GM23338 (cell line): Measurements from ENCODE around the gene ZNF273. TPM values are rescaled to one million over a fixed set of nuclear protein-coding genes. Genes with fewer than 3 reads are reported as not detected.

ENCODE experiments used
- ATAC-seq: fragments of 200-7000 bp; cut with Tn5 transposase; 3 replicates; pipeline ENCODE4 v1.9.1; 2020
- DNase-seq: peaks from one replicate; pipeline ENCODE4 v3.0.0-alpha.2; 2015; ENCODE audit warnings: low spot score
- H2AFZ ChIP-seq: fragments of 200-600 bp; sonication (generic); 2 replicates; pipeline ENCODE4 v1.8.0; 2016; ENCODE audit warnings: antibody characterized with exemption, mild to moderate bottlenecking, moderate library complexity
- H3F3A ChIP-seq: fragments of 200-600 bp; sonication (generic); replicated peaks from 2 replicates; pipeline ENCODE4 v1.8.0; 2017; ENCODE audit warnings: antibody characterized with exemption, mixed run types, low read depth
- H3K27ac ChIP-seq: fragments of 200-600 bp; sonication (generic); 2 replicates; pipeline ENCODE4 v1.6.1; 2016; ENCODE audit warnings: low read depth
- H3K27me3 ChIP-seq: fragments of 200-600 bp; sonication (generic); 2 replicates; pipeline ENCODE4 v1.8.0; 2016; ENCODE audit warnings: mild to moderate bottlenecking, mixed run types, moderate library complexity; ENCODE audit not compliant: insufficient read depth
- H3K36me3 ChIP-seq: fragments of 200-600 bp; sonication (generic); 2 replicates; pipeline ENCODE4 v1.8.0; 2016; ENCODE audit warnings: mild to moderate bottlenecking; ENCODE audit not compliant: insufficient read depth
- H3K4me1 ChIP-seq: fragments of 200-600 bp; sonication (generic); 2 replicates; pipeline ENCODE4 v1.8.0; 2016; ENCODE audit warnings: mild to moderate bottlenecking, moderate library complexity; ENCODE audit not compliant: insufficient read depth
- H3K4me2 ChIP-seq: fragments of 200-600 bp; sonication (generic); 2 replicates; pipeline ENCODE4 v1.7.1; 2017; ENCODE audit warnings: mixed run types
- H3K4me3 ChIP-seq: fragments of 200-600 bp; sonication (generic); 2 replicates; pipeline ENCODE4 v1.6.1; 2016; ENCODE audit warnings: mixed run types
- H3K79me2 ChIP-seq: fragments of 200-600 bp; sonication (generic); replicated peaks from 2 replicates; pipeline ENCODE4 v1.8.0; 2017; ENCODE audit warnings: mild to moderate bottlenecking; ENCODE audit not compliant: insufficient read depth
- H3K9me2 ChIP-seq: fragments of 200-600 bp; sonication (generic); 2 replicates; pipeline ENCODE4 v1.8.0; 2017; ENCODE audit not compliant: insufficient read depth
- H4K20me1 ChIP-seq: fragments of 200-600 bp; sonication (generic); replicated peaks from 2 replicates; pipeline ENCODE4 v1.8.0; 2017; ENCODE audit warnings: mild to moderate bottlenecking; ENCODE audit not compliant: insufficient read depth
- H3K27ac Mint-ChIP-seq: 2 replicates; pipeline ENCODE4 v1.8.0; 2020; ENCODE audit warnings: inconsistent platforms, mild to moderate bottlenecking, moderate library complexity, mixed read lengths
- H3K27me3 Mint-ChIP-seq: 3 replicates; pipeline ENCODE4 v1.8.0; 2022; ENCODE audit warnings: low read depth, mild to moderate bottlenecking, moderate library complexity, mixed read lengths, inconsistent platforms; ENCODE audit not compliant: insufficient read depth, poor library complexity
- H3K36me3 Mint-ChIP-seq: 3 replicates; pipeline ENCODE4 v1.8.0; 2021; ENCODE audit warnings: low read depth, mild to moderate bottlenecking, inconsistent platforms, moderate library complexity, mixed read lengths
- H3K4me1 Mint-ChIP-seq: 3 replicates; pipeline ENCODE4 v1.8.0; 2020; ENCODE audit warnings: mild to moderate bottlenecking, inconsistent platforms, mixed read lengths
- H3K4me3 Mint-ChIP-seq: 3 replicates; pipeline ENCODE4 v1.8.0; 2021; ENCODE audit warnings: moderate library complexity, mild to moderate bottlenecking, inconsistent platforms, mixed read lengths
- H3K9me3 Mint-ChIP-seq: 3 replicates; pipeline ENCODE4 v1.8.0; 2020; ENCODE audit warnings: moderate library complexity, mild to moderate bottlenecking, inconsistent platforms, mixed read lengths
- ETS1 ChIP-seq: IDR thresholded peaks from 2 replicates; pipeline ENCODE4 v1.6.1; 2016; ENCODE audit warnings: antibody characterized with exemption
- POLR2AphosphoS5 ChIP-seq: IDR thresholded peaks from 2 replicates; pipeline ENCODE4 v1.6.1; 2016; ENCODE audit warnings: antibody characterized with exemption, low read depth
- ZNF331 ChIP-seq: fragments of 250-450 bp; sonication (Bioruptor Pico); IDR thresholded peaks from 2 replicates; pipeline ENCODE4 v1.5.0; 2020; ENCODE audit warnings: low read depth, mild to moderate bottlenecking, moderate library complexity
- long read RNA-seq: library from polyadenylated mRNA; unstranded; transcript quantifications from one replicate; pipeline ENCODE4 v2.0.0, GENCODE V29; 2020; ENCODE audit not compliant: unreplicated experiment
- polyA plus RNA-seq: library from polyadenylated mRNA; unstranded; fragments of >200 nt; fragmentation: Nextera tagmentation; extraction: Ambion mirVana; gene quantifications from 2 replicates; pipeline ENCODE4 v1.2.1, GENCODE V29; 2016
- total RNA-seq: library from RNA; depleted of rRNA; stranded (reverse); fragments of >200 nt; shearing (Covaris generic); gene quantifications from 2 replicates; pipeline ENCODE4 v1.2.3, GENCODE V29; 2014; rRNA removed
- TF ChIP-seq, protein P1 (sequence below): fragments of 250-450 bp; sonication (Bioruptor Pico); IDR thresholded peaks from 2 replicates; pipeline ENCODE4 v1.5.0; 2020; ENCODE audit warnings: mild to moderate bottlenecking, moderate library complexity

Gene ZNF273
- total RNA-seq (33.4 and 34.3 TPM in 2 replicates), polyA plus RNA-seq (14.6 and 16.4 TPM in 2 replicates)
- long read RNA-seq, partial matches to known transcripts: 1 of 7 reads
- long read RNA-seq, other reads (novel, unspliced or antisense): 2 of 7 reads

- peak; percentile 98 for DNase-seq
- peaks cover 27% of the 10 kb centered on the region for H4K20me1 ChIP-seq
- Mint-ChIP-seq H3K36me3 (peaks cover 3% of the 10 kb centered on the region; the same call in 1 of the 3 replicates), H3K4me1 (peaks cover 39% of the 10 kb centered on the region), H3K4me3 (peak within 1 kb of the TSS; percentile 99), H3K27me3 (peaks cover 2% of the 10 kb centered on the region), H3K9me3 (peaks cover 6% of the 10 kb centered on the region; the same call in 1 of the 3 replicates), H3K27ac (peak within 1 kb of the TSS; percentile 100)
- peak within 1 kb of the TSS; percentile 99 for H3K4me2 ChIP-seq
- peaks cover 44% of the 10 kb centered on the region for H3K4me1 ChIP-seq
- H3F3A ChIP-seq: no peaks in the 10 kb centered on the region
- H3K36me3 ChIP-seq: no peaks in the 10 kb centered on the region
- H3K27me3 ChIP-seq: no peaks in the 10 kb centered on the region
- H3K4me3 ChIP-seq: peak within 1 kb of the TSS; percentile 97
- no peaks in the 10 kb centered on the region for H3K9me2 ChIP-seq
- peak within 1 kb of the TSS; percentile 84 for H2AFZ ChIP-seq
- H3K27ac ChIP-seq: peak within 1 kb of the TSS; percentile 98
- H3K79me2 ChIP-seq: peaks cover 49% of the 10 kb centered on the region
- TF ChIP-seq ZNF331 (CRISPR knock-in tag) (no peak), POLR2AphosphoS5 (peak; percentile 95), ETS1 (peak; percentile 25; the same call in 1 of the 2 replicates)
- TF ChIP-seq, protein P1, sequence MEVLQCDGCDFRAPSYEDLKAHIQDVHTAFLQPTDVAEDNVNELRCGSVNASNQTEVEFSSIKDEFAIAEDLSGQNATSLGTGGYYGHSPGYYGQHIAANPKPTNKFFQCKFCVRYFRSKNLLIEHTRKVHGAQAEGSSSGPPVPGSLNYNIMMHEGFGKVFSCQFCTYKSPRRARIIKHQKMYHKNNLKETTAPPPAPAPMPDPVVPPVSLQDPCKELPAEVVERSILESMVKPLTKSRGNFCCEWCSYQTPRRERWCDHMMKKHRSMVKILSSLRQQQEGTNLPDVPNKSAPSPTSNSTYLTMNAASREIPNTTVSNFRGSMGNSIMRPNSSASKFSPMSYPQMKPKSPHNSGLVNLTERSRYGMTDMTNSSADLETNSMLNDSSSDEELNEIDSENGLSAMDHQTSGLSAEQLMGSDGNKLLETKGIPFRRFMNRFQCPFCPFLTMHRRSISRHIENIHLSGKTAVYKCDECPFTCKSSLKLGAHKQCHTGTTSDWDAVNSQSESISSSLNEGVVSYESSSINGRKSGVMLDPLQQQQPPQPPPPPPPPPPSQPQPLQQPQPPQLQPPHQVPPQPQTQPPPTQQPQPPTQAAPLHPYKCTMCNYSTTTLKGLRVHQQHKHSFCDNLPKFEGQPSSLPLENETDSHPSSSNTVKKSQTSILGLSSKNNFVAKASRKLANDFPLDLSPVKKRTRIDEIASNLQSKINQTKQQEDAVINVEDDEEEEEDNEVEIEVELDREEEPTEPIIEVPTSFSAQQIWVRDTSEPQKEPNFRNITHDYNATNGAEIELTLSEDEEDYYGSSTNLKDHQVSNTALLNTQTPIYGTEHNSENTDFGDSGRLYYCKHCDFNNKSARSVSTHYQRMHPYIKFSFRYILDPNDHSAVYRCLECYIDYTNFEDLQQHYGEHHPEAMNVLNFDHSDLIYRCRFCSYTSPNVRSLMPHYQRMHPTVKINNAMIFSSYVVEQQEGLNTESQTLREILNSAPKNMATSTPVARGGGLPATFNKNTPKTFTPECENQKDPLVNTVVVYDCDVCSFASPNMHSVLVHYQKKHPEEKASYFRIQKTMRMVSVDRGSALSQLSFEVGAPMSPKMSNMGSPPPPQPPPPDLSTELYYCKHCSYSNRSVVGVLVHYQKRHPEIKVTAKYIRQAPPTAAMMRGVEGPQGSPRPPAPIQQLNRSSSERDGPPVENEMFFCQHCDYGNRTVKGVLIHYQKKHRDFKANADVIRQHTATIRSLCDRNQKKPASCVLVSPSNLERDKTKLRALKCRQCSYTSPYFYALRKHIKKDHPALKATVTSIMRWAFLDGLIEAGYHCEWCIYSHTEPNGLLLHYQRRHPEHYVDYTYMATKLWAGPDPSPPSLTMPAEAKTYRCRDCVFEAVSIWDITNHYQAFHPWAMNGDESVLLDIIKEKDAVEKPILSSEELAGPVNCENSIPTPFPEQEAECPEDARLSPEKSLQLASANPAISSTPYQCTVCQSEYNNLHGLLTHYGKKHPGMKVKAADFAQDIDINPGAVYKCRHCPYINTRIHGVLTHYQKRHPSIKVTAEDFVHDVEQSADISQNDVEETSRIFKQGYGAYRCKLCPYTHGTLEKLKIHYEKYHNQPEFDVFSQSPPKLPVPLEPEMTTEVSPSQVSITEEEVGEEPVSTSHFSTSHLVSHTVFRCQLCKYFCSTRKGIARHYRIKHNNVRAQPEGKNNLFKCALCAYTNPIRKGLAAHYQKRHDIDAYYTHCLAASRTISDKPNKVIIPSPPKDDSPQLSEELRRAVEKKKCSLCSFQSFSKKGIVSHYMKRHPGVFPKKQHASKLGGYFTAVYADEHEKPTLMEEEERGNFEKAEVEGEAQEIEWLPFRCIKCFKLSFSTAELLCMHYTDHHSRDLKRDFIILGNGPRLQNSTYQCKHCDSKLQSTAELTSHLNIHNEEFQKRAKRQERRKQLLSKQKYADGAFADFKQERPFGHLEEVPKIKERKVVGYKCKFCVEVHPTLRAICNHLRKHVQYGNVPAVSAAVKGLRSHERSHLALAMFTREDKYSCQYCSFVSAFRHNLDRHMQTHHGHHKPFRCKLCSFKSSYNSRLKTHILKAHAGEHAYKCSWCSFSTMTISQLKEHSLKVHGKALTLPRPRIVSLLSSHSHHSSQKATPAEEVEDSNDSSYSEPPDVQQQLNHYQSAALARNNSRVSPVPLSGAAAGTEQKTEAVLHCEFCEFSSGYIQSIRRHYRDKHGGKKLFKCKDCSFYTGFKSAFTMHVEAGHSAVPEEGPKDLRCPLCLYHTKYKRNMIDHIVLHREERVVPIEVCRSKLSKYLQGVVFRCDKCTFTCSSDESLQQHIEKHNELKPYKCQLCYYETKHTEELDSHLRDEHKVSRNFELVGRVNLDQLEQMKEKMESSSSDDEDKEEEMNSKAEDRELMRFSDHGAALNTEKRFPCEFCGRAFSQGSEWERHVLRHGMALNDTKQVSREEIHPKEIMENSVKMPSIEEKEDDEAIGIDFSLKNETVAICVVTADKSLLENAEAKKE (CRISPR knock-in tag): 0 out of 2 replicates have a peak, but pooled peaks have one; percentile 27
- ATAC-seq: peak; percentile 95
These were observed at the start of gene ZNF273 for GRCh38 chr7:64902806-64903721. TSS of gene ZNF273 (plus strand) at chr7:64903273. CDS start at chr7:64903318, 45 bp downstream.
